Chondrocyte (in vitro differentiated cells): ENCODE results near the gene NQO1. TPM values are rescaled to one million over a fixed set of nuclear protein-coding genes. Genes with fewer than 3 reads are reported as not detected.
A peak's percentile ranks its signal among the peaks of the same experiment; 100 is the strongest.

ENCODE experiments used
- DNase-seq: peaks from one replicate; pipeline ENCODE4 v3.0.0; 2021; ENCODE audit warnings: mixed read lengths, low spot score
- H3K27ac Mint-ChIP-seq: one replicate; pipeline ENCODE4 v1.8.0; 2021; ENCODE audit warnings: mild to moderate bottlenecking, moderate library complexity, mixed read lengths; ENCODE audit not compliant: unreplicated experiment
- H3K27me3 Mint-ChIP-seq: 2 replicates; pipeline ENCODE4 v1.8.0; 2021; ENCODE audit warnings: low read depth, mixed read lengths
- H3K36me3 Mint-ChIP-seq: 2 replicates; pipeline ENCODE4 v1.8.0; 2021; ENCODE audit warnings: low read depth, mixed read lengths
- H3K4me1 Mint-ChIP-seq: 2 replicates; pipeline ENCODE4 v1.8.0; 2021; ENCODE audit warnings: low read depth, mild to moderate bottlenecking, mixed read lengths
- H3K4me3 Mint-ChIP-seq: one replicate; pipeline ENCODE4 v1.8.0; 2021; ENCODE audit warnings: mild to moderate bottlenecking, moderate library complexity, mixed read lengths; ENCODE audit not compliant: unreplicated experiment
- H3K9me3 Mint-ChIP-seq: 2 replicates; pipeline ENCODE4 v1.8.0; 2021; ENCODE audit warnings: low read depth, mixed read lengths
- total RNA-seq: library from RNA; stranded (reverse); gene quantifications from 3 replicates; pipeline ENCODE4 v1.2.1, GENCODE V29; 2021
- TF ChIP-seq, protein P1 (sequence below): fragments of 200-600 bp; sonication (generic); IDR thresholded peaks from 2 replicates; pipeline ENCODE4 v1.5.0; 2021; ENCODE audit warnings: antibody characterized with exemption, mild to moderate bottlenecking, moderate library complexity

NQO1 gene
- total RNA-seq, 1 donor from 2014 or later, result 64.3 TPM

- TF ChIP-seq, protein P1, sequence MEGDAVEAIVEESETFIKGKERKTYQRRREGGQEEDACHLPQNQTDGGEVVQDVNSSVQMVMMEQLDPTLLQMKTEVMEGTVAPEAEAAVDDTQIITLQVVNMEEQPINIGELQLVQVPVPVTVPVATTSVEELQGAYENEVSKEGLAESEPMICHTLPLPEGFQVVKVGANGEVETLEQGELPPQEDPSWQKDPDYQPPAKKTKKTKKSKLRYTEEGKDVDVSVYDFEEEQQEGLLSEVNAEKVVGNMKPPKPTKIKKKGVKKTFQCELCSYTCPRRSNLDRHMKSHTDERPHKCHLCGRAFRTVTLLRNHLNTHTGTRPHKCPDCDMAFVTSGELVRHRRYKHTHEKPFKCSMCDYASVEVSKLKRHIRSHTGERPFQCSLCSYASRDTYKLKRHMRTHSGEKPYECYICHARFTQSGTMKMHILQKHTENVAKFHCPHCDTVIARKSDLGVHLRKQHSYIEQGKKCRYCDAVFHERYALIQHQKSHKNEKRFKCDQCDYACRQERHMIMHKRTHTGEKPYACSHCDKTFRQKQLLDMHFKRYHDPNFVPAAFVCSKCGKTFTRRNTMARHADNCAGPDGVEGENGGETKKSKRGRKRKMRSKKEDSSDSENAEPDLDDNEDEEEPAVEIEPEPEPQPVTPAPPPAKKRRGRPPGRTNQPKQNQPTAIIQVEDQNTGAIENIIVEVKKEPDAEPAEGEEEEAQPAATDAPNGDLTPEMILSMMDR, result peak; percentile 28
- Mint-ChIP-seq H3K27me3 (no peaks in the 10 kb centered on the region), H3K4me3 (no peak overlapping the region)
These were observed 13.3 kb downstream of the NQO1 start for GRCh38 chr16:69712914-69713581.

DNA sequence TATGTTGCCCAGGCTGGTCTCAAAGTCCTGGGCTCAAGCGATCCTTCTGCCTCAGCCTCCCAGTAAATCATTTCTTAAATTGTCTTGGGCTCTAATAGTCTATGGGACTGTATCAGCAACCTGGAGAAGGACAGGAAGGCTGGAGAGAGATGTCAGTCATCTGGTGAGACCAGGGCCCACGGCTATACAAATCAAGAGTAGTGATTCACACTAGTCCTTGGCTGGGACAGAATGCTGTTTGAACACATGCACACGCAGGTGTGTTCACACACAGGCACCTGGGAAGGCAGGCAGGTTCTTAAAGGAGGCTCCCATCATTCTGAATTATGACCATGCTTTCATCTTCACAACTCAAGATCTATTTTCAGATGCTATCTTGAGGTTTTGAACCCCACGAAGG is 14.1 kb downstream of the NQO1 start:
- H3K4me3 Mint-ChIP-seq, result no peak overlapping the region
- TF ChIP-seq, protein P1, result no peak
- no peak overlapping the region for H3K27ac Mint-ChIP-seq
- peaks cover 5% of the 10 kb centered on the region for H3K4me1 Mint-ChIP-seq
- H3K36me3 Mint-ChIP-seq, result peaks cover 24% of the 10 kb centered on the region
- no peaks in the 10 kb centered on the region for H3K27me3 Mint-ChIP-seq
- no peaks in the 10 kb centered on the region for H3K9me3 Mint-ChIP-seq
- DNase-seq, result no peak

More at GRCh38 chr16:69712914-69713581, 13.3 kb downstream of the NQO1 start:
- peaks cover 23% of the 10 kb centered on the region for H3K36me3 Mint-ChIP-seq
- H3K9me3 Mint-ChIP-seq, result no peaks in the 10 kb centered on the region
- peak overlapping the region; percentile 22 for H3K27ac Mint-ChIP-seq
- H3K4me1 Mint-ChIP-seq, result peaks cover 5% of the 10 kb centered on the region
- no peak for DNase-seq

DNA sequence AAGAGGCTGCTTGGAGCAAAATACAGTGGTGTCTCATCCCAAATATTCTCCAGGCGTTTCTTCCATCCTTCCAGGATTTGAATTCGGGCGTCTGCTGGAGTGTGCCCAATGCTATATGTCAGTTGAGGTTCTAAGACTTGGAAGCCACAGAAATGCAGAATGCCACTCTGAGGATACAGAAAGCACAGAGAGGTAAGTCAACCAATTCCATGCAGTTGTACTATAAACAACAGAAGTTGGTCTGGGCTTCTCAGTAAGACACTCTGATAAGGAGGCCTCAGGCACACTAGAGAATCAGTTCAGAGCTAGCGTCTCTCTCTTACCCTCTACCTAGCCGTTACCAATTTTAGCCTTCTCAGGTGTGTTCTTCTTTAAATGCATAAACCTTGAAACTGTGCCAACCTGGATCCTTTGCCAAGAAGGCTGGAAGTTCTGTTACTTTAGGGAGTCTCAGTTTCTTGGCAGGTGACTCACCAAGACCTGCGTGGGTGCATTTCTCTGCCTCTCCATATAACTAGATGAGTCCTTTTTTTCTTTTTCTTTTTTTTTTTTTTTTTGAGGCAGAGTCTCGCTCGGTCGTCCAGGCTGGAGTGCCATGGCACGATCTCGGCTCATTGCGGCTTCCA is 15.1 kb downstream of the NQO1 start:
- no peak for DNase-seq
- Mint-ChIP-seq H3K36me3 (peaks cover 21% of the 10 kb centered on the region), H3K27me3 (no peaks in the 10 kb centered on the region), H3K4me1 (peaks cover 5% of the 10 kb centered on the region), H3K4me3 (no peak overlapping the region), H3K9me3 (no peaks in the 10 kb centered on the region), H3K27ac (no peak overlapping the region)
- TF ChIP-seq, protein P1, result no peak

GRCh38 chr16:69709456-69710084 is 16.8 kb downstream of the NQO1 start:
- no peak overlapping the region for H3K4me3 Mint-ChIP-seq
- TF ChIP-seq, protein P1, result peak; percentile 87
- no peaks in the 10 kb centered on the region for H3K27me3 Mint-ChIP-seq
- H3K9me3 Mint-ChIP-seq, result no peaks in the 10 kb centered on the region
- peaks cover 5% of the 10 kb centered on the region for H3K4me1 Mint-ChIP-seq
- H3K36me3 Mint-ChIP-seq, result peaks cover 12% of the 10 kb centered on the region
- H3K27ac Mint-ChIP-seq, result no peak overlapping the region
- DNase-seq, result no peak

GRCh38 chr16:69707920-69708683 is 18.3 kb downstream of the NQO1 start:
- no peaks in the 10 kb centered on the region for H3K27me3 Mint-ChIP-seq
- H3K27ac Mint-ChIP-seq, result peak overlapping the region; percentile 13
- peaks cover 13% of the 10 kb centered on the region for H3K4me1 Mint-ChIP-seq
- H3K9me3 Mint-ChIP-seq, result no peaks in the 10 kb centered on the region
- TF ChIP-seq, protein P1, result no peak
- H3K4me3 Mint-ChIP-seq, result no peak overlapping the region
- H3K36me3 Mint-ChIP-seq, result peaks cover 15% of the 10 kb centered on the region
- no peak for DNase-seq
